Activated CD4-positive, alpha-beta memory T cell treated with anti-CD3 and anti-CD28 coated beads, Interleukin-2, amount 10 ng/mL, durations not matched to agents 7 days and 5 days (primary cell): ENCODE data around the gene SULT1A2. TPM values are rescaled to one million over a fixed set of nuclear protein-coding genes. Genes with fewer than 3 reads are reported as not detected.
"Not testable (repeated sequence)": the region's sequence is repeated elsewhere in the genome, so short reads cannot be mapped to it uniquely, and the experiment has no call there.

Experiments
- CTCF ChIA-PET: fragments of 350-600 bp; sonication (Branson Sonifier 250); formaldehyde crosslinking; loops from one replicate; lab custom pipeline; 2021; ENCODE audit warnings: antibody characterized with exemption, inconsistent platforms; lab: Charles Lee
- POLR2A ChIA-PET: fragments of 350-600 bp; sonication (Branson Sonifier 250); formaldehyde crosslinking; loops from one replicate; lab custom pipeline; 2021; ENCODE audit warnings: antibody characterized with exemption; lab: Charles Lee
- DNase-seq: peaks from one replicate; pipeline ENCODE4 v3.0.0-alpha.2; 2020
- H3K27ac Mint-ChIP-seq: one replicate; pipeline ENCODE4 v1.8.0; 2021; ENCODE audit warnings: mild to moderate bottlenecking, mixed read lengths
- H3K27me3 Mint-ChIP-seq: one replicate; pipeline ENCODE4 v1.8.0; 2021; ENCODE audit warnings: mixed read lengths
- H3K36me3 Mint-ChIP-seq: one replicate; pipeline ENCODE4 v1.8.0; 2021; ENCODE audit warnings: low read depth, mixed read lengths
- H3K4me1 Mint-ChIP-seq: one replicate; pipeline ENCODE4 v1.8.0; 2021; ENCODE audit warnings: mixed read lengths
- H3K4me3 Mint-ChIP-seq: one replicate; pipeline ENCODE4 v1.8.0; 2021; ENCODE audit warnings: mild to moderate bottlenecking, mixed read lengths
- H3K9me3 Mint-ChIP-seq: one replicate; pipeline ENCODE4 v1.8.0; 2021; ENCODE audit warnings: mixed read lengths
- total RNA-seq, 2 experiments: library from RNA; stranded (reverse); gene quantifications; one replicate each; pipeline ENCODE4 v1.2.3, GENCODE V29; 2021

Gene SULT1A2
- total RNA-seq, 2 experiments from 2014 or later: 0.13 to 0.15 TPM

- DNase-seq: no peak
- ChIA-PET POLR2A (no interaction called here), CTCF (no interaction called here)
- Mint-ChIP-seq H3K36me3 (no peaks in the 10 kb centered on the region), H3K27me3 (no peaks in the 10 kb centered on the region), H3K9me3 (no peaks in the 10 kb centered on the region), H3K27ac (no peak overlapping the region), H3K4me1 (no peaks in the 10 kb centered on the region), H3K4me3 (no peak overlapping the region)
These were observed 23.9 kb downstream of the SULT1A2 start for GRCh38 chr16:28572696-28573510.

GRCh38 chr16:28569968-28570752 is 26.7 kb downstream of the SULT1A2 start:
- Mint-ChIP-seq H3K27ac (no peak overlapping the region), H3K27me3 (no peaks in the 10 kb centered on the region), H3K36me3 (peaks cover 20% of the 10 kb centered on the region), H3K4me1 (no peaks in the 10 kb centered on the region), H3K9me3 (peaks cover 11% of the 10 kb centered on the region), H3K4me3 (no peak overlapping the region)
- CTCF ChIA-PET: no interaction called here
- POLR2A ChIA-PET: no interaction called here
- no peak for DNase-seq

GRCh38 chr16:28569021-28569420 is 27.8 kb downstream of the SULT1A2 start:
- Mint-ChIP-seq H3K27ac (no peak overlapping the region), H3K4me1 (no peaks in the 10 kb centered on the region), H3K9me3 (peaks cover 11% of the 10 kb centered on the region), H3K27me3 (no peaks in the 10 kb centered on the region), H3K36me3 (peaks cover 22% of the 10 kb centered on the region), H3K4me3 (no peak overlapping the region)
- DNase-seq: no peak
- CTCF ChIA-PET: no interaction called here
- POLR2A ChIA-PET: interaction anchor here (1.0 kb wide), 1 partner anchor 75 kb away, joined by 3 read pairs; no protein-coding TSS in a partner anchor

GRCh38 chr16:28567292-28567691 is 29.6 kb downstream of the SULT1A2 start:
- DNase-seq: no peak
- Mint-ChIP-seq H3K4me1 (peaks cover 4% of the 10 kb centered on the region), H3K9me3 (peaks cover 11% of the 10 kb centered on the region), H3K27ac (no peak overlapping the region), H3K27me3 (no peaks in the 10 kb centered on the region), H3K4me3 (no peak overlapping the region), H3K36me3 (peaks cover 22% of the 10 kb centered on the region)
- ChIA-PET POLR2A (no interaction called here), CTCF (interaction anchor here (0.5 kb wide), 1 partner anchor 43 kb away, joined by 3 read pairs; the partner anchor contains the start of gene SULT1A1)

- peaks cover 11% of the 10 kb centered on the region for H3K9me3 Mint-ChIP-seq
- H3K4me1 Mint-ChIP-seq, H3K27ac Mint-ChIP-seq, H3K4me3 Mint-ChIP-seq, H3K27me3 Mint-ChIP-seq, DNase-seq, POLR2A ChIA-PET: not testable (repeated sequence)
- peaks cover 26% of the 10 kb centered on the region for H3K36me3 Mint-ChIP-seq
- CTCF ChIA-PET: interaction anchor here (0.5 kb wide), 1 partner anchor 43 kb away, joined by 3 read pairs; the partner anchor contains the start of gene SULT1A1
These were observed 30.5 kb downstream of the SULT1A2 start for GRCh38 chr16:28566233-28566925.

GRCh38 chr16:28563218-28563617 is 33.6 kb downstream of the SULT1A2 start:
- H3K36me3 Mint-ChIP-seq: peaks cover 41% of the 10 kb centered on the region
- H3K4me3 Mint-ChIP-seq: no peak overlapping the region
- no peak for DNase-seq
- POLR2A ChIA-PET: no interaction called here
- H3K27me3 Mint-ChIP-seq: no peaks in the 10 kb centered on the region
- peaks cover 13% of the 10 kb centered on the region for H3K4me1 Mint-ChIP-seq
- CTCF ChIA-PET: interaction anchor here (1.4 kb wide), 1 partner anchor 9 kb away, joined by 4 read pairs; the partner anchor contains the start of gene SGF29
- no peak overlapping the region for H3K27ac Mint-ChIP-seq
- peaks cover 11% of the 10 kb centered on the region for H3K9me3 Mint-ChIP-seq

GRCh38 chr16:28562199-28562598 is 34.7 kb downstream of the SULT1A2 start:
- peaks cover 40% of the 10 kb centered on the region for H3K36me3 Mint-ChIP-seq
- peaks cover 6% of the 10 kb centered on the region for H3K9me3 Mint-ChIP-seq
- H3K27me3 Mint-ChIP-seq: no peaks in the 10 kb centered on the region
- no peak for DNase-seq
- H3K27ac Mint-ChIP-seq: no peak overlapping the region
- ChIA-PET POLR2A (no interaction called here), CTCF (no interaction called here)
- no peak overlapping the region for H3K4me3 Mint-ChIP-seq
- H3K4me1 Mint-ChIP-seq: peaks cover 13% of the 10 kb centered on the region

- Mint-ChIP-seq H3K4me3 (no peak overlapping the region), H3K36me3 (peaks cover 40% of the 10 kb centered on the region), H3K4me1 (peaks cover 13% of the 10 kb centered on the region), H3K27me3 (no peaks in the 10 kb centered on the region), H3K9me3 (peaks cover 6% of the 10 kb centered on the region), H3K27ac (no peak overlapping the region)
- POLR2A ChIA-PET: no interaction called here
- no peak for DNase-seq
- CTCF ChIA-PET: interaction anchor here (0.9 kb wide), 1 partner anchor 10 kb away, joined by 3 read pairs; no protein-coding TSS in a partner anchor
These were observed 35.2 kb downstream of the SULT1A2 start for GRCh38 chr16:28561557-28562187.

GRCh38 chr16:28558456-28558855 is 38.4 kb downstream of the SULT1A2 start:
- no peaks in the 10 kb centered on the region for H3K27me3 Mint-ChIP-seq
- H3K4me1 Mint-ChIP-seq: peaks cover 28% of the 10 kb centered on the region
- POLR2A ChIA-PET: no interaction called here
- DNase-seq: no peak
- no peak overlapping the region for H3K4me3 Mint-ChIP-seq
- no peak overlapping the region for H3K27ac Mint-ChIP-seq
- H3K9me3 Mint-ChIP-seq: no peaks in the 10 kb centered on the region
- peaks cover 26% of the 10 kb centered on the region for H3K36me3 Mint-ChIP-seq
- CTCF ChIA-PET: interaction anchor here (1.2 kb wide), 1 partner anchor 9 kb away, joined by 3 read pairs; no protein-coding TSS in a partner anchor

GRCh38 chr16:28556914-28557320 is 39.9 kb downstream of the SULT1A2 start:
- peaks cover 26% of the 10 kb centered on the region for H3K36me3 Mint-ChIP-seq
- no peak overlapping the region for H3K4me3 Mint-ChIP-seq
- H3K27ac Mint-ChIP-seq: no peak overlapping the region
- no peaks in the 10 kb centered on the region for H3K9me3 Mint-ChIP-seq
- DNase-seq: no peak
- no peaks in the 10 kb centered on the region for H3K27me3 Mint-ChIP-seq
- ChIA-PET POLR2A (no interaction called here), CTCF (no interaction called here)
- H3K4me1 Mint-ChIP-seq: peaks cover 28% of the 10 kb centered on the region

- Mint-ChIP-seq H3K27ac (no peak overlapping the region), H3K36me3 (peaks cover 22% of the 10 kb centered on the region), H3K4me1 (peaks cover 28% of the 10 kb centered on the region), H3K27me3 (no peaks in the 10 kb centered on the region), H3K9me3 (no peaks in the 10 kb centered on the region), H3K4me3 (no peak overlapping the region)
- CTCF ChIA-PET: interaction anchor here (0.6 to 1.7 kb wide), 3 partner anchors 19 to 61 kb away, joined by 3 to 6 read pairs (median 4); no protein-coding TSS in a partner anchor
- POLR2A ChIA-PET: interaction anchor here (0.5 to 2.0 kb wide), 2 partner anchors 64 to 609 kb away, joined by 4 to 8 read pairs; partner anchors contain the start of gene CLN3
- DNase-seq: no peak
These were observed 41.3 kb downstream of the SULT1A2 start for GRCh38 chr16:28555561-28555960.
